ENCODE data around the gene UBAC2.

UBAC2 gene

DNA sequence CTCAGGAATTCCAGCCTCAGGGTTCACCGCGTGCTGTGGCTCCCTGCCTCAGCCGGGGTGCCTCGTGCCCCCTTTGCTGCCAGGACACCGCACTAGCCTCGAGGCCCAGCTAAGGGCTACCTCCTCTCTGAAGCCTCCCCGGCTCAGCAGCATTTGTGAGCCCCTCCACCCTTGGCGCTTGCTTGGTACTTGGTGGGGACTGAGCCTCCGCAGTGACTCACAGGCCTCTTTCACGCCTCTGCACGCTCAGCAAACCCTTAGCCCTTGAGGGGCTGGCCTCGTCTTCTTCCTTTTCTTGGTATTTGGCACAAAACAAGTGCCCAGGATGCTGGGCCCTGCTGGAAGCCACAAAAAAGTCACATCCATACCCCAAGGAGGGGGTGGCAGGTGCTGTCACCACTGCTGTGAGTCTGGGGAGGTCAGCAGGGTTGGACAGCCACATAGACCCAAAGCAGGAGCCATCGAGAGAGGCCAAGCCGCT, 215.2 kb downstream of the UBAC2 start:
- no peak for DNase-seq (ENCODE audit: low read depth in 3 of 3)

GRCh38 chr13:99416411-99417121, 215.9 kb downstream of the UBAC2 start:
- DNase-seq (ENCODE audit: low read depth in 3 of 3): no peak

GRCh38 chr13:99417201-99418102, 216.8 kb downstream of the UBAC2 start:
- no peak for DNase-seq (ENCODE audit: low read depth in 3 of 3)

- DNase-seq (ENCODE audit: low read depth in 3 of 3): no peak
Measured at GRCh38 chr13:99418103-99418842, 217.6 kb downstream of the UBAC2 start.

DNA sequence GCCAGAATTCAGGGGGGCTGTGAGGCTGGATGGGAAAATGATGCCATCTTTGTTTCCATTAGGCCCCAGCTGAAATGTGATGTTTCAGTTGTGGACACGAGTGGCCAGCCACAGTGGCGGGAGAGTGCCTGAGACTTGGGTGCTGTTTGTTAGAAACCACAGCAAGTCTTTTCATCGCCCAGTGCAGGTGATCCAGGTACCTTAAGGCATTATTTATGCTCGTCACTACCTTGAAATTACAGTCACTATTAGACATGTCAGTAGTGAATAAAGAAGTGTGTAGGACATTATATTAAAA, 218.1 kb downstream of the UBAC2 start:
- DNase-seq (ENCODE audit: low read depth in 3 of 3): no peak

DNA sequence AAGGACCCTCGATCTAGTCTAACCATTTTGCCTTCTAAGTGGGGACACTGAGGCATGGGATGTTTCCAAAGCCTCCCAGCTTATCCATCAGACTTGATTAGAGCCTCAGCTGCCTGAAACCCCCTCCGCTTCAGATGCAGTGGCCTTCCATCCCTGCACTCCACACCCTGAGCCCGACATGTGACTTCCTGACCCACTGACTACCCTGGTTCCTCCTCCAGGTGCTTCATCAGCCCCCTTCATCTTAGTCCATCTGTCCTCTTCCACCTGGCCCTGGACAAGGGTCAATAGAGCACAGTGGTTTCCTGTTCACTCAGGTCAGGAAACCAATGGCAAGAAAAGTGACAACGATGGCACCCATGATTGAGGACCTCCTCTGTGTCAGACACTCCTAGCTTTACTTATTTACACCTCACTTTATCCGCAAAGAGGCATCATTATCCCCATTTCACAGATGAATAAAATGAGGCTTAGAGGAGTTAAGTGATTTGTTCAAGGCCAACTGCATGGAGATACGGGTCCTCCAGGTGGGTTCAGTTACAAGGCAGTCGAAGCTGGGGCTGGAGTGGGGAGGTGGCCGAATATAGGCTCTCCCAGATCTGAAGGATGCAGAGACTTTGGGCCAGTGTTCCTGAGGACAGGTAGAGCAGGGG, 219.1 kb downstream of the UBAC2 start:
- DNase-seq (ENCODE audit: low read depth in 3 of 3): no peak

DNA sequence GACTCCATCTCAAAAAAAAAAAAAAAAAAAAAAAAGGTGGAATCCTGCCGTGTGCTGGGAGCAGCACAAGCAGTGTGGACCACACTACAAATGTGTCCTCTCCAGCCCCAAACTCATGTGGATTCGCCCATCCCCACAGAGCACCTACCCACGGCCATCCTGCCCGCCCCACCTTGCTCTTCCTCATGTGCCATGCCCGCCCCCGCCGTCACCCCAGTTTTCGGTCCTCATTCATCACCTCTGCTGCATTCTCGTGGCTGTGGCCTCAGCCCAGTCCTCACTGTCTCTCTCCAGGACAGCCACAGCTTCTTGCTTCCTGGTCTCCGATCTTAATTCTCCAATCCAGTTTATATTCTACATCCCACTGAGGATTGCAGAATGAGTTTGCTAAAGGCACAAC, 220.6 kb downstream of the UBAC2 start:
- no peak for DNase-seq (ENCODE audit: low read depth in 3 of 3)

- no peak for DNase-seq (ENCODE audit: low read depth in 3 of 3)
Measured at GRCh38 chr13:99421758-99422585, 221.3 kb downstream of the UBAC2 start.

DNA sequence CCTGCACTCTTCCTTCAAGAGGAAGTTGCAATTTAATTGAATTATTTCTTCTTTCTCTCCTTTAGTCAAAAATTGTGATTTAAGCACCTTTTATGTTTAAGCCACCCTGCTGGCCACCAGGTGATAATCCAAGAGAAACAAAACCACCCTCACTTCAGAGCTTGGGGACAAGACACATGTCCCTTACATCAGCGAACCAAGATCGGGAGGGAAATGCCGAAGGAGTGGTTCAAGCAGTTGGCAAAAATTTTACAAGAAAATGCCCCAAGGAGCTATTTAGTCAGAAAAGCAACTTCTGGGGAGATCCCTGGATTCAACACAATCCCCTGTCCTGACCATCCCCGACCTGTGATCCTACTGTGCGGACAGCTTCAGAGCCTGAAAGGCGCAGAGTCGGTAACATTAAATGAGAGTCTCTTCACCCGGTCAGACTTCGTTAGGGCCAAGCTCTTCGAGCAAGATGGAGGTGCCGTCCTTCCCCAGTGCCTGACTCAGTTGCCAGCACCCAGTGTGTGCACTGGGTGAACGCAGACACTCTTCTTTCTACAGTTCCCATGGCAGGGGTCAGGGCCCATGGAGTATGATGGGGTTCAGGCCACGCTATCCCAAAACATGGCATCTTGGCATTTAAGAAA, 222.0 kb downstream of the UBAC2 start:
- no peak for DNase-seq (ENCODE audit: low read depth in 3 of 3)

DNA sequence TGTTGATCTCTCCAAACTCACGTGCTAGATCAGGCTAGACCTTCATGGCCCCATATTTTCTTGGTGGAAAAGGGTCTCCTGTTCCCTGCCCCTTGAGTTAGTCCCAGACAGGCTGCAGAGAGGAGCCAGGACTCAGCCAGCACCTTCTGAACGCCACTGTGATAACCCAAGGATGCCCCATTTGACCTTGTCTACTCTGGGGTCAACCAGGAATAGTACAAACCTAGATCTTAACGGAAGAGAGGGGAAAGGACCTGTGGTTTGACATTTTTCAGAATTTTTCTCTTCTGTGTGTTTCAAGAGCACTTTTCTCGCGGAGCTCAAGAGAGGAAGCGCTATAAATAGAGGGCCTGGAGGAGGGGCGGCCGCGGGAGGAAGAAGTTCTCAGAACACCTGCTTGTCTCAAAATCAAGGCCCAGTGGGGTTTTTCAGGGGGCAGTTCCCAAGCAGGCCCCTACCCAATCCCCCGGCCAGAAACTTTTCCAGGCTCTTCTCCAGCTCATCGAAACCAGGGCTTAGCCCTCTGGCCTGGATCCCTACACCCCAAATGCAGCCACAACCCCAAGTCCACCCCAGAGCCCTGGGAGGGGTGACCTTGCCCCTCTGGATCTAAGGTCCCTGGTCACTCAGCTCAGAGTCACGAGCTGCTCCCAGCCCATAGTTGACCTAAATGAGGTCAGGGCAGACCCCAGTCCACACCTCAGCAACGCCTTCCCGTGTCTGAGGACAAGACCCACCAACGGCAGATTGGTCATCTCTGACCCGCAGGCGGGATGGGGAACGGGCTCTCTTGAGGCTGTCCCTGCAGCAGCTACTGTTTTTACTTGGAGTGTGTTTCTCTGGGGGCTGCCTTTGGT, 225.1 kb downstream of the UBAC2 start:
- no peak for DNase-seq (ENCODE audit: low read depth in 3 of 3)

DNA sequence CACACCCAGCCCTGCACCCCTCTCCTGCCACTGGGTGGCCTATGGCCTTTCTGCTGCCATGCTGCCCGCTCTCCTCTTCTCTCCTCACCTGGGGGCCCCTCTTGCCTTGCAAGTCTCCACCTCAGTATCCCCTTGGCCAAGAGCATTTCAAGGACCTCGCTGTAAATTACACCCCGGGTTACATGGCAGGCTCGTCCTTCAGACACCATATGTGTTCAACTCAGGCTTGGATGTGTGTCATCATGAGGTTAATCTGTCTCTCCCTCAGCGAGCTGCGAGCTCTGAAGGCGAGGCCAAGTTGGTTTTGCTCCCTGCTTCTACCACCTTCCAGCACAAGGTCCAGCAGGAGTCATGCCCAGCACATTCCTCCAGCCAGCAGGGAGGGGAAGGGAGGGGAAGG, 225.8 kb downstream of the UBAC2 start:
- no peak for DNase-seq (ENCODE audit: low read depth in 3 of 3)

GRCh38 chr13:99429670-99430069, 229.0 kb downstream of the UBAC2 start:
- no peak for DNase-seq (ENCODE audit: low read depth in 3 of 3)

DNA sequence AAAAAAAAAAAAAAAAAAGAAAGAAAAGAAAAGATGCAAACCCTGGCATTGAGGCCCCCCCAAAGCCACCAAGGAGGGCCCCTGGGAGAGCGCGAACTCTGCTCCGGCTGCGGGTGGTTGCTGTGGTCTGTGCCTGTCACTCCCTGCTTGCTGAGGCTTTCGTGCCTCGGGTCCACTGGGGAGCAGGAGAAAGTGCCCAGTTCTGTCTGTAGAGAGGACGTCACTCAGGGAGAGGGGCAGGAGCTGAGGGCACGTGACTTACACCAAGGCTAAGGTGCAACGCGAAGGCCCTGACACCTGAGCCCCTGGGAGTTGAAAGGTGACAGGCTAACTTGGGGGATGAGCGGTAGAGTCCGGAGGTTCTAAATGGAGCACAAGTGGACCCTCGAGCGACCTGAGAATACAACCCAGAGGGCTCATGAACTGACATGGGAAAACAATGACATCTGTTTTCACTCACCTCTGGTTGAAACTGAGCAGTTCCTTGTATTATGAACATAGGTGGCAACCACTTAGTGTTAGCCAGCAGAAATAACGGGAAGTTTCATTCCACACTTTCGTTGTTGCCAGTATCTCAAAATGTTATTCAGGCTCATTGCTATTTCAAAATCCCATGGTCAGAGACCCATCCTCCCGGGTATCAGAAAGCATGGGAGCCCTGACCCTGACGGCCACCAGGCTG, 231.4 kb downstream of the UBAC2 start:
- DNase-seq (ENCODE audit: low read depth in 3 of 3): no peak

DNA sequence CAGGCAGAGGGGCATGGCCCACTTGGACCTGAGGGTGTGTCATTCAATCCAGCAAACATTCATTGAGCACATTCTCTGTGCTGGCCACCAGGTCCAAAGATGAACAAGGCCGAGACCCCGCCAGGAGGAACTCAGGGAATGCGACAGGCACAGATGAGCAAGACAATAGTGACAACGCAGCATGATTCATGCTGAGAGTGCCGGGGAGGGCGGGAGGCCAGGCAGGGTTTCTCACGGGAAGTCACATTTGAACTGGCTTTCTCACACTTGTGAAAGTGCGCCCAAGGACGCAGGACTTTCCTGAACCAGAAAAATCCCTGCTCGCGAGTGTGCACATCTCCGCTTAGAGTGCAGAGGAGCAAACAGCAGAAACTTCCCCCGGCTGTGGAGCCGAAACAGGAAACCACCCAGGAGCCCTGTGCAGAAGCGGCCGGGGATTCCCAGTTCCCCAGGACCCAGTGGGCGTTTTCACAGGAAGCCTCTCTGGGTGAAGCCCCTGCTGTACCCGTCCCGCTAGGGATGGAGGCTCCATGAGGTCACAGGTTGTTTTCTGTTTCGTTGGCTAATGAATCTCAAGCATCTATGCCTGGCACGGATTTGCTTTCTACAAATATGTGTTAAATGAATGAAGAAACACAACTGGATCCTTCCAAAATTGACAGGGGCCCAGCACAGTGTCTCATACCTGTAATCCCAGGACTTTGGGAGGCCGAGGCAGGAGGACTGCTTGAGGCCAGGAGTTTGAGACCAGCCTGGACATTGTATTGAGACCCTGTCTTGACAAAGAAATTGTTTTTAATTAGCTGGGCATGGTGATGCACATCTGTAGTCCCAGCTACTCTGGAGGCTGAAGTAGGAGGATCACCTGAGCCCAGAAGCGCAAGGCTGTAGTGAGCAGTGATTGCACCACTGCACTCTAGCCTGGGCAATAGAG, 232.2 kb downstream of the UBAC2 start:
- DNase-seq (ENCODE audit: low read depth in 3 of 3): peak; percentile 80 to 92 (median 85)

GRCh38 chr13:99433543-99434075, 233.0 kb downstream of the UBAC2 start:
- DNase-seq (ENCODE audit: low read depth in 3 of 3): no peak

GRCh38 chr13:99434258-99434788, 233.7 kb downstream of the UBAC2 start:
- DNase-seq (ENCODE audit: low read depth in 3 of 3): peak; percentile 53 to 90 (median 74)

DNA sequence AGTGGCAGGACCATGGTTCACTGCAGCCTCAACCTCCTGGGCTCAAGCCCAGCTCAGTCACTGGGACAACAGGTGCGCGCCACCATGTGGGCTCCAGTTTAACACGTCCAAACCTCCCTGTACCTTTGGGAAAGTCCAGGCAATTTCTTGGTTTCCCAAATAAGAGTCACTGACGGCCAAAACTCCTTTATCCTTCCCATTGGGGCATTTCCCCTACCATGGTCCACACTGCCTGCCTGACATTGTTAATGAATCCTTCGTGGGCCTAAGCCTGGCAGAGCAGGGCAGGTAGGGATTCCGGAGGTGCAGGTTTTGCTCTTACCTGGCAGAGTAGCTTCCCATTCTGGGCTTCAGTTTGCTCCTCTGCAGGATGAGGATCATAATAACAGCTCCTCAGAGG, 234.5 kb downstream of the UBAC2 start:
- DNase-seq (ENCODE audit: low read depth in 3 of 3): no peak

All from stimulated activated CD4-positive, alpha-beta T cell treated with anti-CD3 and anti-CD28 coated beads, TNF-alpha, amount 100 ng/mL, for 48 hours (primary cell).